T follicular helper cell (primary cell): ENCODE measurements around the gene ING4.

Source experiments
- DNase-seq: peaks from one replicate; pipeline ENCODE4 v3.0.0-alpha.2; 2020; ENCODE audit warnings: low read depth

Gene ING4

GRCh38 chr12:6606331-6607131 lies 56.4 kb downstream of the ING4 start:
- peak; percentile 56 for DNase-seq

- peak; percentile 40 for DNase-seq
These were observed 57.2 kb downstream of the ING4 start for GRCh38 chr12:6605421-6606330.

DNA sequence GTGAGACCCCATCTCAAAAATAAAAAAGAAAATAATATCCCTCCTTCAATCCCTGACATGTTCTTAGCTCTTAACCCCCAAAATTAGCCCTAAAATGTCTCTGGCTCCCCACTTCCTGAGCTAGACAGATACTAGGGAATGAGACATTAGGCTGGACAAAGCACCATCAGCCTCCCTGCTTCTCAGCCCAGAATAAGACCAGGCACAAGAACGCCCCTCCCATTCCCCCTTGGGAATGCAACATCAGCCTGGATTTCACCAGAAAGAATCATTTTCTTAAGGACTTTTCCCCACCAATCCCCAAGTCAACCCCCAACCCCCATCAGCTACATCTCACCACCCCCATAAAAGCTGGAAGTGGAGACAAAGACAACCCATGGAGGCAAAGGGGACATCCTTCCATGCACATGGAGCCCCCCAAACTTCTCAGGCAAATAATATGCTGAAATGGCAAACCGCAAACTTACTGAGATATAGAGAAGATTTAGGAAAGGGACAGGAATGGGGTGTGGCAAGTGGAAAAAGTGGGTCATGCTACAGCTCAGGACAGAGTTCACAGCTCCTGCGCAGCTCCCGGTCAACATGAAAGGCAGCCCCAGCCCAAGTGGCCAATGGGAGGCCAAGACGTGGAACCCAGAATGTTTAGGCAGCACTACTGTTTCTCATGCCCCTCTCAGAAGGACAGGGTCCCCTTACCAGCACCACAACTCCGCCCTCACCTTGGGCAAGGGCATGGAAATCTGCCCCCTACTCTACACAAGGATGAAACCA lies 58.5 kb downstream of the ING4 start:
- DNase-seq: no peak

- no peak for DNase-seq
These were observed 59.8 kb downstream of the ING4 start for GRCh38 chr12:6603095-6603567.

GRCh38 chr12:6602526-6602925 lies 60.4 kb downstream of the ING4 start:
- DNase-seq: no peak
